Measurements from ENCODE around the gene GZF1. TPM values are rescaled to one million over a fixed set of nuclear protein-coding genes. Genes with fewer than 3 reads are reported as not detected.

GZF1 gene
- total and polyA plus RNA-seq, 12 donors, result 8.6 to 42.7 (median 27.1) TPM

GRCh38 chr20:23358563-23358906 lies 3.4 kb upstream of the GZF1 start:
- Histone ChIP-seq H3K27ac (peak overlapping the region; percentile 83 to 100 (median 98)), H3K9me3 (no peaks in the 10 kb centered on the region)

GRCh38 chr20:23358923-23359593 lies 2.9 kb upstream of the GZF1 start:
- ATAC-seq (no peak), DNase-seq (no peak)
- no peak for TF ChIP-seq CTCF (IDR thresholded peaks at IDR 0.05)
- H3K4me1 ChIP-seq, result peaks cover 5 to 60% (median 43%) of the 10 kb centered on the region in 9 donors
- no peaks in the 10 kb centered on the region for H3K9me3 ChIP-seq
- H3K4me3 ChIP-seq, result peak overlapping the region in 4 of 10 donors; percentile 60 to 97 (median 68)
- H3K27me3 ChIP-seq, result no peaks in the 10 kb centered on the region
- H3K36me3 ChIP-seq, result peaks cover 0 to 22% (median 0%) of the 10 kb centered on the region in 9 donors
- intact Hi-C loops (cut with DNase I), result loop anchor here in 4 of 10 donors (10.0 kb wide), 3 partner anchors 194 to 1696 kb away; partner anchors contain the start of genes CST3 (in 2 of the 4) and ACSS1 (in 1 of the 4)
- 44 to 54% methylated on average over 7 of the region's 7 CpGs for WGBS, 2 donors
- peak overlapping the region in 9 of 10 donors; percentile 93 to 100 (median 98) for H3K27ac ChIP-seq

More at GRCh38 chr20:23358563-23358906, 3.4 kb upstream of the GZF1 start:
- TF ChIP-seq CTCF (IDR thresholded peaks at IDR 0.05), result no peak
- no peak for ATAC-seq
- Histone ChIP-seq H3K4me3 (peak overlapping the region in 9 of 10 donors; percentile 48 to 97 (median 64)), H3K36me3 (peaks cover 0 to 27% (median 0%) of the 10 kb centered on the region in 9 donors), H3K27me3 (no peaks in the 10 kb centered on the region), H3K4me1 (peaks cover 5 to 55% (median 39%) of the 10 kb centered on the region in 9 donors)
- no peak for DNase-seq
- intact Hi-C loops (cut with DNase I), result loop anchor here in 4 of 10 donors (10.0 kb wide), 3 partner anchors 194 to 1696 kb away; partner anchors contain the start of genes CST3 (in 2 of the 4) and ACSS1 (in 1 of the 4)
- WGBS, 2 donors, result 24 to 27% methylated on average over 6 of the region's 6 CpGs

- no peaks in the 10 kb centered on the region for H3K9me3 ChIP-seq
- no peak for TF ChIP-seq CTCF (IDR thresholded peaks at IDR 0.05)
- no peak for DNase-seq
- H3K27ac ChIP-seq, result peak overlapping the region; percentile 97 to 100 (median 100)
- 49 to 63% methylated on average over 1 of the region's 1 CpG for WGBS, 2 donors
- peak overlapping the region in 5 of 10 donors; percentile 70 to 92 (median 89) for H3K4me3 ChIP-seq
- intact Hi-C loops (cut with DNase I), result loop anchor here in 7 of 10 donors (5.0 to 10.0 kb wide), 5 partner anchors 54 to 274 kb away; partner anchors contain the start of genes NAPB (in 4 of the 7), CST3 (in 2 of the 7) and CST9 (in 1 of the 7)
- H3K27me3 ChIP-seq, result no peaks in the 10 kb centered on the region
- no peak for ATAC-seq
- peaks cover 5 to 75% (median 46%) of the 10 kb centered on the region in 9 donors for H3K4me1 ChIP-seq
- peaks cover 0 to 22% (median 9%) of the 10 kb centered on the region in 9 donors for H3K36me3 ChIP-seq
Measured at GRCh38 chr20:23360531-23360930, 1.5 kb upstream of the GZF1 start.

- Histone ChIP-seq H3K4me3 (peak overlapping the region; percentile 50 to 93 (median 87)), H3K36me3 (peaks cover 0 to 21% (median 12%) of the 10 kb centered on the region in 9 donors), H3K4me1 (peaks cover 8 to 81% (median 52%) of the 10 kb centered on the region in 9 donors), H3K27ac (peak overlapping the region; percentile 97 to 100 (median 100)), H3K9me3 (no peaks in the 10 kb centered on the region), H3K27me3 (no peaks in the 10 kb centered on the region)
- ATAC-seq (no peak), DNase-seq (no peak)
- intact Hi-C loops (cut with DNase I), result loop anchor here in 7 of 10 donors (5.0 to 10.0 kb wide), 5 partner anchors 54 to 274 kb away; partner anchors contain the start of genes NAPB (in 4 of the 7), CST3 (in 2 of the 7) and CST9 (in 1 of the 7)
- 1 to 2% methylated on average over 8 of the region's 8 CpGs for WGBS, 2 donors
- TF ChIP-seq CTCF (IDR thresholded peaks at IDR 0.05), result no peak
Measured at GRCh38 chr20:23361119-23361475, 885 bp upstream of the GZF1 start.
